Mammary epithelial cell (primary cell): ENCODE results near the gene ST3GAL3.

Source experiments
- EZH2 ChIP-seq: IDR thresholded peaks from 2 replicates; pipeline ENCODE4 v1.6.1; 2012; ENCODE audit warnings: low read length, inconsistent platforms, borderline replicate concordance
- TF ChIP-seq, protein P1 (sequence below), 2 donors: IDR thresholded peaks in 1 of 2; conservative IDR thresholded peaks in 1 of 2; 2 replicates each; pipeline ENCODE4 v1.5.1; 2011 to 2012; ENCODE audit warnings: inconsistent platforms in 2 of 2, low read length in 2 of 2, mild to moderate bottlenecking in 2 of 2, control low read depth in 1 of 2, low read depth in 1 of 2; ENCODE audit not compliant: insufficient read depth in 1 of 2; ENCODE audit errors: extremely low read depth in 1 of 2

DNA sequence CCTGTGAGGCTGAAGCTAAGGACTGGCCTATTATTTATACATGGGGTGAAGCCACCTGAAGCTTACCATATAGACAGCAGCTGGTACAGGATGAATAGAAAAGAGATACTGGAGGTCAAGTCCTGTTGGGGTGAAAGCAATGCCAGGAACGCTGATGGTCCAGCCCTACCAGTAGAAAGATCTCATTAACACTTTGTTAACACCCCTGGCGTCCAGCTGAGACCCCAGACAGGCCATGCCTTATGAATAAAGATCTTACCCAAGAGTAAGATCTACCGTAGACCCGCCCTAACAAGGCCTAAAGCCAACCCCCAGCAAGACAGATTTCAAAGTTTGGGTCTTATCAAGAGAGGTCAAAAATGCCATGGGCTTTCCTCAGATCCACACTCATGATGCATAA lies 34.7 kb downstream of the ST3GAL3 start:
- TF ChIP-seq, protein P1, sequence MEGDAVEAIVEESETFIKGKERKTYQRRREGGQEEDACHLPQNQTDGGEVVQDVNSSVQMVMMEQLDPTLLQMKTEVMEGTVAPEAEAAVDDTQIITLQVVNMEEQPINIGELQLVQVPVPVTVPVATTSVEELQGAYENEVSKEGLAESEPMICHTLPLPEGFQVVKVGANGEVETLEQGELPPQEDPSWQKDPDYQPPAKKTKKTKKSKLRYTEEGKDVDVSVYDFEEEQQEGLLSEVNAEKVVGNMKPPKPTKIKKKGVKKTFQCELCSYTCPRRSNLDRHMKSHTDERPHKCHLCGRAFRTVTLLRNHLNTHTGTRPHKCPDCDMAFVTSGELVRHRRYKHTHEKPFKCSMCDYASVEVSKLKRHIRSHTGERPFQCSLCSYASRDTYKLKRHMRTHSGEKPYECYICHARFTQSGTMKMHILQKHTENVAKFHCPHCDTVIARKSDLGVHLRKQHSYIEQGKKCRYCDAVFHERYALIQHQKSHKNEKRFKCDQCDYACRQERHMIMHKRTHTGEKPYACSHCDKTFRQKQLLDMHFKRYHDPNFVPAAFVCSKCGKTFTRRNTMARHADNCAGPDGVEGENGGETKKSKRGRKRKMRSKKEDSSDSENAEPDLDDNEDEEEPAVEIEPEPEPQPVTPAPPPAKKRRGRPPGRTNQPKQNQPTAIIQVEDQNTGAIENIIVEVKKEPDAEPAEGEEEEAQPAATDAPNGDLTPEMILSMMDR (conservative IDR thresholded peaks at IDR 0.05 in 1 of 2, IDR thresholded peaks at IDR 0.05 in 1 of 2; ENCODE audit: extremely low read depth in 1 of 2, insufficient read depth in 1 of 2, low read depth in 1 of 2, low read length in 2 of 2) = no peak
- no peak for TF ChIP-seq EZH2
